Measurements from ENCODE around the gene PPTC7. TPM values are rescaled to one million over a fixed set of nuclear protein-coding genes. Genes with fewer than 3 reads are reported as not detected.

The PPTC7 gene
- total and polyA plus RNA-seq, 12 donors: 18.9 to 162 (median 76.3) TPM

- H3K9me3 ChIP-seq: no peaks in the 10 kb centered on the region
- TF ChIP-seq CTCF (IDR thresholded peaks at IDR 0.05): no peak
- WGBS, 2 donors: 61 to 71% methylated on average over 4 of the region's 4 CpGs
- H3K27ac ChIP-seq: peak overlapping the region in 1 of 10 donors; percentile 41
- peaks cover 0 to 40% (median 35%) of the 10 kb centered on the region in 9 donors for H3K4me1 ChIP-seq
- peaks cover 0 to 42% (median 16%) of the 10 kb centered on the region in 9 donors for H3K36me3 ChIP-seq
- DNase-seq: no peak
- no peak for ATAC-seq
- H3K27me3 ChIP-seq: no peaks in the 10 kb centered on the region
- intact Hi-C loops (cut with DNase I): no loop called here
- no peak overlapping the region for H3K4me3 ChIP-seq
Observed at GRCh38 chr12:110498984-110499706, 84.0 kb downstream of the PPTC7 start.

Other genes with a start within 250 kb of the PPTC7 start
- 10 to 100 TPM; 28.9 to 42.6 (median 34.5) TPM for gene ANAPC7, start 179.6 kb downstream of the PPTC7 start, total RNA-seq
- 10 to 100 TPM; 36.0 to 54.6 TPM for gene ANAPC7, start 179.6 kb downstream of the PPTC7 start, polyA plus RNA-seq
- 100 to 1,000 TPM in 2 of 10 donors, 10 to 100 TPM in 8; 71.9 to 168 (median 82.6) TPM for gene ARPC3, start 133.0 kb downstream of the PPTC7 start, total RNA-seq
- 100 to 1,000 TPM; 195 to 212 TPM for gene ARPC3, start 133.0 kb downstream of the PPTC7 start, polyA plus RNA-seq
- gene GPN3, start 115.1 kb downstream of the PPTC7 start, total RNA-seq: 10 to 100 TPM; 25.3 to 37.5 (median 31.1) TPM
- gene GPN3, start 115.1 kb downstream of the PPTC7 start, polyA plus RNA-seq: 10 to 100 TPM in 1 of 2 donors, 1 to 10 TPM in 1; 9.4 to 46.7 TPM
- 1 to 10 TPM; 2.4 to 9.2 (median 5.4) TPM for gene FAM216A, start 114.5 kb downstream of the PPTC7 start, total RNA-seq
- gene FAM216A, start 114.5 kb downstream of the PPTC7 start, polyA plus RNA-seq: 10 to 100 TPM in 1 of 2 donors, 1 to 10 TPM in 1; 8.1 to 27.2 TPM
- gene VPS29, start 81.2 kb downstream of the PPTC7 start, total RNA-seq: 100 to 1,000 TPM in 2 of 10 donors, 10 to 100 TPM in 8; 83.7 to 117 (median 91.5) TPM
- 100 to 1,000 TPM in 1 of 2 donors, 10 to 100 TPM in 1; 84.0 to 175 TPM for gene VPS29, start 81.2 kb downstream of the PPTC7 start, polyA plus RNA-seq
- 1 to 10 TPM in 4 of 10 donors, under 1 TPM in 6; 0.23 to 1.6 (median 0.95) TPM for gene RAD9B, start 81.0 kb downstream of the PPTC7 start, total RNA-seq
- 1 to 10 TPM in 1 of 2 donors, not detected in 1; 4.9 TPM for gene RAD9B, start 81.0 kb downstream of the PPTC7 start, polyA plus RNA-seq
- 10 to 100 TPM; 14.2 to 31.9 (median 25.2) TPM for gene TCTN1, start 30.8 kb upstream of the PPTC7 start, total RNA-seq
- 10 to 100 TPM; 16.2 to 49.6 TPM for gene TCTN1, start 30.8 kb upstream of the PPTC7 start, polyA plus RNA-seq
- gene HVCN1, start 105.8 kb upstream of the PPTC7 start, total RNA-seq: 10 to 100 TPM in 5 of 10 donors, 1 to 10 TPM in 5; 5.1 to 74.1 (median 9.0) TPM
- gene HVCN1, start 105.8 kb upstream of the PPTC7 start, polyA plus RNA-seq: 10 to 100 TPM; 15.4 to 17.9 TPM
- gene PPP1CC, start 159.6 kb upstream of the PPTC7 start, total RNA-seq: 100 to 1,000 TPM; 116 to 248 (median 137) TPM
- 10 to 100 TPM; 66.0 to 84.2 TPM for gene PPP1CC, start 159.6 kb upstream of the PPTC7 start, polyA plus RNA-seq

Measured in heart right ventricle (tissue), 16 donors.